ENCODE measurements around the gene ZNF48.

GRCh38 chr16:30395155-30395991 is at the start of gene ZNF48:
- TF ChIP-seq CTCF (IDR thresholded peaks at IDR 0.05; ENCODE audit: poor library complexity, severe bottlenecking) (peak; percentile 59), EP300 (conservative IDR thresholded peaks at IDR 0.05; ENCODE audit: poor library complexity, severe bottlenecking) (peak; percentile 37), RAD21 (conservative IDR thresholded peaks at IDR 0.05) (no peak), POLR2AphosphoS5 (IDR thresholded peaks at IDR 0.05) (peak; percentile 69), SMC3 (conservative IDR thresholded peaks at IDR 0.05; ENCODE audit: poor library complexity) (peak; percentile 52), EZH2 (IDR thresholded peaks at IDR 0.05; ENCODE audit: borderline replicate concordance, insufficient read depth, low read length, poor library complexity, severe bottlenecking) (no peak)
